ENCODE data around the gene NME5. TPM values are rescaled to one million over a fixed set of nuclear protein-coding genes. Genes with fewer than 3 reads are reported as not detected.

Gene NME5
- polyA plus RNA-seq, 1 donor from 2014 or later = 17.0 TPM

- Histone ChIP-seq H3K9me2 (ENCODE audit: insufficient read depth, low read length) (no peaks in the 10 kb centered on the region), H3K4me3 (ENCODE audit: low read length) (no peak overlapping the region), H3K36me3 (ENCODE audit: insufficient read depth, low read length) (peaks cover 21% of the 10 kb centered on the region), H3K9ac (ENCODE audit: low read length) (no peak overlapping the region), H3K27ac (ENCODE audit: low read length) (no peak overlapping the region), H3F3A (ENCODE audit: insufficient read depth, low read length, poor library complexity, severe bottlenecking) (no peaks in the 10 kb centered on the region), H4K20me1 (ENCODE audit: insufficient read depth) (no peaks in the 10 kb centered on the region), H3K4me2 (ENCODE audit: low read length) (no peak overlapping the region), H3K27me3 (ENCODE audit: insufficient read depth, low read depth, low read length) (no peaks in the 10 kb centered on the region), H3K9me3 (ENCODE audit: low read length) (no peaks in the 10 kb centered on the region), H2AFZ (ENCODE audit: low read depth, low read length) (no peak overlapping the region), H3K79me2 (replicated peaks; ENCODE audit: insufficient read depth, low read length) (no peaks in the 10 kb centered on the region)
- no peak for TF ChIP-seq POLR2AphosphoS5 (IDR thresholded peaks at IDR 0.05)
- TF ChIP-seq SMC3 (conservative IDR thresholded peaks at IDR 0.05; ENCODE audit: poor library complexity) = no peak
- TF ChIP-seq EZH2 (IDR thresholded peaks at IDR 0.05; ENCODE audit: borderline replicate concordance, insufficient read depth, low read length, poor library complexity, severe bottlenecking) = no peak
- TF ChIP-seq CTCF (IDR thresholded peaks at IDR 0.05; ENCODE audit: poor library complexity, severe bottlenecking) = no peak
- no peak for TF ChIP-seq TAF1 (IDR thresholded peaks at IDR 0.05; ENCODE audit: low read depth)
- no peak for TF ChIP-seq MXI1 (conservative IDR thresholded peaks at IDR 0.05; ENCODE audit: poor library complexity, severe bottlenecking)
- TF ChIP-seq, protein P1, sequence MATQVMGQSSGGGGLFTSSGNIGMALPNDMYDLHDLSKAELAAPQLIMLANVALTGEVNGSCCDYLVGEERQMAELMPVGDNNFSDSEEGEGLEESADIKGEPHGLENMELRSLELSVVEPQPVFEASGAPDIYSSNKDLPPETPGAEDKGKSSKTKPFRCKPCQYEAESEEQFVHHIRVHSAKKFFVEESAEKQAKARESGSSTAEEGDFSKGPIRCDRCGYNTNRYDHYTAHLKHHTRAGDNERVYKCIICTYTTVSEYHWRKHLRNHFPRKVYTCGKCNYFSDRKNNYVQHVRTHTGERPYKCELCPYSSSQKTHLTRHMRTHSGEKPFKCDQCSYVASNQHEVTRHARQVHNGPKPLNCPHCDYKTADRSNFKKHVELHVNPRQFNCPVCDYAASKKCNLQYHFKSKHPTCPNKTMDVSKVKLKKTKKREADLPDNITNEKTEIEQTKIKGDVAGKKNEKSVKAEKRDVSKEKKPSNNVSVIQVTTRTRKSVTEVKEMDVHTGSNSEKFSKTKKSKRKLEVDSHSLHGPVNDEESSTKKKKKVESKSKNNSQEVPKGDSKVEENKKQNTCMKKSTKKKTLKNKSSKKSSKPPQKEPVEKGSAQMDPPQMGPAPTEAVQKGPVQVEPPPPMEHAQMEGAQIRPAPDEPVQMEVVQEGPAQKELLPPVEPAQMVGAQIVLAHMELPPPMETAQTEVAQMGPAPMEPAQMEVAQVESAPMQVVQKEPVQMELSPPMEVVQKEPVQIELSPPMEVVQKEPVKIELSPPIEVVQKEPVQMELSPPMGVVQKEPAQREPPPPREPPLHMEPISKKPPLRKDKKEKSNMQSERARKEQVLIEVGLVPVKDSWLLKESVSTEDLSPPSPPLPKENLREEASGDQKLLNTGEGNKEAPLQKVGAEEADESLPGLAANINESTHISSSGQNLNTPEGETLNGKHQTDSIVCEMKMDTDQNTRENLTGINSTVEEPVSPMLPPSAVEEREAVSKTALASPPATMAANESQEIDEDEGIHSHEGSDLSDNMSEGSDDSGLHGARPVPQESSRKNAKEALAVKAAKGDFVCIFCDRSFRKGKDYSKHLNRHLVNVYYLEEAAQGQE (IDR thresholded peaks at IDR 0.05; ENCODE audit: borderline replicate concordance) = no peak
- TF ChIP-seq RAD21 (conservative IDR thresholded peaks at IDR 0.05) = no peak
- no peak for TF ChIP-seq EP300 (conservative IDR thresholded peaks at IDR 0.05; ENCODE audit: poor library complexity, severe bottlenecking)
These were observed 29.9 kb upstream of the NME5 start for GRCh38 chr5:138169124-138169523.

DNA sequence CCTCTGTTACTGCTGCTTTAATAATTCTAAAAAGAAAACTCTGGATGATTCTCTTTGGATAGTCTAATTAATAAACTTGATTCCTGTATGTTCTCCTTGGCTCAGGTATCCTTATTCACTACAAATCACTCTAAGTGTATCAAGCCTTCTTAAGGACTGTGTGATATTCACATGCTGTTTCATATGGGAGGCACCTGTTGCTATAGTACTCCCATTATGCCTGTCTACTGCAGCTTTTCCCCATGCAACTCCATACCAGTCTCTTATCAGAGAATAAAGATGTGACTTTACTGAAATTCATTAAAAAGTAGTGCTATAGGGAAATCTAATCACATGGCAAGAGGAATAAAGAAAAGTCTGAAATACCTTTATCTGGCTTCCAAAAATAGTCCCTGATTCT lies 24.5 kb upstream of the NME5 start:
- Histone ChIP-seq H2AFZ (ENCODE audit: low read depth, low read length) (no peak overlapping the region), H3K36me3 (ENCODE audit: insufficient read depth, low read length) (peaks cover 21% of the 10 kb centered on the region), H3K9ac (ENCODE audit: low read length) (no peak overlapping the region), H3K27me3 (ENCODE audit: insufficient read depth, low read depth, low read length) (no peaks in the 10 kb centered on the region), H3K9me3 (ENCODE audit: low read length) (no peaks in the 10 kb centered on the region), H3F3A (ENCODE audit: insufficient read depth, low read length, poor library complexity, severe bottlenecking) (no peaks in the 10 kb centered on the region), H3K4me2 (ENCODE audit: low read length) (no peak overlapping the region), H4K20me1 (ENCODE audit: insufficient read depth) (no peaks in the 10 kb centered on the region), H3K79me2 (replicated peaks; ENCODE audit: insufficient read depth, low read length) (no peaks in the 10 kb centered on the region), H3K9me2 (ENCODE audit: insufficient read depth, low read length) (no peaks in the 10 kb centered on the region), H3K4me3 (ENCODE audit: low read length) (no peak overlapping the region), H3K27ac (ENCODE audit: low read length) (no peak overlapping the region)
- TF ChIP-seq SMC3 (conservative IDR thresholded peaks at IDR 0.05; ENCODE audit: poor library complexity) = no peak
- no peak for TF ChIP-seq TAF1 (IDR thresholded peaks at IDR 0.05; ENCODE audit: low read depth)
- no peak for TF ChIP-seq RAD21 (conservative IDR thresholded peaks at IDR 0.05)
- no peak for TF ChIP-seq POLR2AphosphoS5 (IDR thresholded peaks at IDR 0.05)
- TF ChIP-seq EP300 (conservative IDR thresholded peaks at IDR 0.05; ENCODE audit: poor library complexity, severe bottlenecking) = no peak
